NCI-H524 treated with DMSO at 0.1 percent for 48 hours (cell line): ENCODE measurements around the gene HOXB6.

ENCODE experiments used
- DNase-seq: peaks from one replicate; lab custom pipeline; 2025; lab: John Stamatoyannopoulos, UW

Gene HOXB6

GRCh38 chr17:48621410-48622392 lies 16.9 kb upstream of the HOXB6 start:
- no peak for DNase-seq

GRCh38 chr17:48620461-48621139 lies 15.8 kb upstream of the HOXB6 start:
- DNase-seq, result no peak

GRCh38 chr17:48619826-48620449 lies 15.2 kb upstream of the HOXB6 start:
- DNase-seq, result no peak

GRCh38 chr17:48618256-48618896 lies 13.6 kb upstream of the HOXB6 start:
- no peak for DNase-seq

GRCh38 chr17:48617471-48618255 lies 12.9 kb upstream of the HOXB6 start:
- DNase-seq, result no peak

GRCh38 chr17:48616717-48617470 lies 12.1 kb upstream of the HOXB6 start:
- DNase-seq, result no peak

- DNase-seq, result no peak
Measured at GRCh38 chr17:48615963-48616716, 11.4 kb upstream of the HOXB6 start.

- no peak for DNase-seq
Measured at GRCh38 chr17:48615047-48615962, 10.5 kb upstream of the HOXB6 start, which contains the start of gene HOXB8. TSS of gene HOXB8 (minus strand) at chr17:48615292. CDS start at chr17:48614704, 588 bp downstream.

GRCh38 chr17:48613862-48614694 lies 9.3 kb upstream of the HOXB6 start:
- no peak for DNase-seq

GRCh38 chr17:48612854-48613691 lies 8.3 kb upstream of the HOXB6 start:
- DNase-seq, result no peak

GRCh38 chr17:48612456-48612853 lies 7.7 kb upstream of the HOXB6 start:
- DNase-seq, result no peak

- no peak for DNase-seq
Measured at GRCh38 chr17:48611681-48612455, 7.1 kb upstream of the HOXB6 start.

GRCh38 chr17:48611213-48611612 lies 6.4 kb upstream of the HOXB6 start:
- DNase-seq, result no peak

GRCh38 chr17:48610282-48611211 lies 5.8 kb upstream of the HOXB6 start, which contains the start of gene HOXB7:
TSS of gene HOXB7 (minus strand) at chr17:48611017. CDS start at chr17:48610918, 99 bp downstream.
- no peak for DNase-seq
